GM21528 (cell line): ENCODE data around the gene PDCD10.

Experiments used
- ATAC-seq: cut with Tn5 transposase; IDR thresholded peaks from one replicate; pipeline ENCODE4 v1.9.1; 2021; ENCODE audit warnings: mild to moderate bottlenecking, moderate library complexity; ENCODE audit not compliant: unreplicated experiment, low FRiP score

Gene PDCD10

GRCh38 chr3:167734498-167735232 lies at the start of gene PDCD10:
Gene PDCD10, minus strand, starts transcription at chr3:167734892. Its CDS starts 14,735 bp downstream, at chr3:167720157.
- peak; percentile 91 for ATAC-seq

- ATAC-seq: no peak
Measured at GRCh38 chr3:167783781-167784180, 49.1 kb upstream of the PDCD10 start.

GRCh38 chr3:167780214-167780883 lies 45.7 kb upstream of the PDCD10 start:
- no peak for ATAC-seq

- no peak for ATAC-seq
Measured at GRCh38 chr3:167777356-167777755, 42.7 kb upstream of the PDCD10 start.

GRCh38 chr3:167776066-167776685 lies 41.5 kb upstream of the PDCD10 start:
- ATAC-seq: no peak

GRCh38 chr3:167773584-167773983 lies 38.9 kb upstream of the PDCD10 start:
- peak; percentile 86 for ATAC-seq

- ATAC-seq: peak; percentile 54
Measured at GRCh38 chr3:167772992-167773391, 38.3 kb upstream of the PDCD10 start.

GRCh38 chr3:167762296-167762695 lies 27.6 kb upstream of the PDCD10 start:
- ATAC-seq: no peak

- no peak for ATAC-seq
Measured at GRCh38 chr3:167761302-167761701, 26.6 kb upstream of the PDCD10 start.

GRCh38 chr3:167754049-167754448 lies 19.4 kb upstream of the PDCD10 start:
- ATAC-seq: no peak

- peak; percentile 98 for ATAC-seq
Measured at GRCh38 chr3:167750272-167750971, 15.7 kb upstream of the PDCD10 start.

- ATAC-seq: no peak
Measured at GRCh38 chr3:167749728-167750127, 15.0 kb upstream of the PDCD10 start.

- ATAC-seq: no peak
Measured at GRCh38 chr3:167749209-167749608, 14.5 kb upstream of the PDCD10 start.

GRCh38 chr3:167743799-167744198 lies 9.1 kb upstream of the PDCD10 start:
- ATAC-seq: no peak

GRCh38 chr3:167742338-167742737 lies 7.6 kb upstream of the PDCD10 start:
- ATAC-seq: no peak

- peak; percentile 93 for ATAC-seq
Measured at GRCh38 chr3:167740961-167741587, 6.4 kb upstream of the PDCD10 start.

- no peak for ATAC-seq
Measured at GRCh38 chr3:167739190-167739810, 4.6 kb upstream of the PDCD10 start.

- no peak for ATAC-seq
Measured at GRCh38 chr3:167738037-167738436, 3.3 kb upstream of the PDCD10 start.

- no peak for ATAC-seq
Measured at GRCh38 chr3:167736997-167737396, 2.3 kb upstream of the PDCD10 start.

GRCh38 chr3:167736264-167736787 lies 1.6 kb upstream of the PDCD10 start:
- ATAC-seq: no peak
